ENCODE results near the gene GREB1L.

Gene GREB1L

DNA sequence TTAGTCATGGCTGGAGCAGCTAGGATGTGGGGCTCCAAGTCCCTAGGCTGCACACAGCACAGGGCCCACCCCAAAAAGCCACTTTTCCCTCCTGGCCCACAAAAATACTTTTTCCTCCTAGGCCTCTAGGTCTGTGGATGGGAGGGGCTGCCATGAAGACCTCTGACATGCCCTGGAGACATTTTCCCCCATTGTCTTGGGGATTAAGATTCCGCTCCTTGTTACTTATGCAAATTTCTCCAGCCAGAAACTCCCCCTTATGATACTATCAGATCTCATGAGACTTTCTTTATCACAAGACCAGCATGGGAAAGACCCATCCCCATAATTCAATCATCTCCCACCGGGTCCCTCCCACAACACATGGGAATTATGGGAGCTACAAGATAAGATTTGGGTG is 232.6 kb downstream of the GREB1L start:
- TF ChIP-seq, protein P1, sequence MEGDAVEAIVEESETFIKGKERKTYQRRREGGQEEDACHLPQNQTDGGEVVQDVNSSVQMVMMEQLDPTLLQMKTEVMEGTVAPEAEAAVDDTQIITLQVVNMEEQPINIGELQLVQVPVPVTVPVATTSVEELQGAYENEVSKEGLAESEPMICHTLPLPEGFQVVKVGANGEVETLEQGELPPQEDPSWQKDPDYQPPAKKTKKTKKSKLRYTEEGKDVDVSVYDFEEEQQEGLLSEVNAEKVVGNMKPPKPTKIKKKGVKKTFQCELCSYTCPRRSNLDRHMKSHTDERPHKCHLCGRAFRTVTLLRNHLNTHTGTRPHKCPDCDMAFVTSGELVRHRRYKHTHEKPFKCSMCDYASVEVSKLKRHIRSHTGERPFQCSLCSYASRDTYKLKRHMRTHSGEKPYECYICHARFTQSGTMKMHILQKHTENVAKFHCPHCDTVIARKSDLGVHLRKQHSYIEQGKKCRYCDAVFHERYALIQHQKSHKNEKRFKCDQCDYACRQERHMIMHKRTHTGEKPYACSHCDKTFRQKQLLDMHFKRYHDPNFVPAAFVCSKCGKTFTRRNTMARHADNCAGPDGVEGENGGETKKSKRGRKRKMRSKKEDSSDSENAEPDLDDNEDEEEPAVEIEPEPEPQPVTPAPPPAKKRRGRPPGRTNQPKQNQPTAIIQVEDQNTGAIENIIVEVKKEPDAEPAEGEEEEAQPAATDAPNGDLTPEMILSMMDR (IDR thresholded peaks at IDR 0.05; ENCODE audit: low read length): no peak
- no peak for TF ChIP-seq EZH2phosphoT487 (IDR thresholded peaks at IDR 0.05; ENCODE audit: low read length)
- no peak for TF ChIP-seq EZH2 (optimal IDR thresholded peaks at IDR 0.05; ENCODE audit: low read depth, low read length)
- Histone ChIP-seq H3K79me2 (ENCODE audit: low read length) (no peaks in the 10 kb centered on the region), H4K20me1 (ENCODE audit: insufficient read depth, low read length) (no peaks in the 10 kb centered on the region), H3K9me3 (replicated peaks; ENCODE audit: insufficient read depth, low read length) (no peaks in the 10 kb centered on the region), H3K9ac (ENCODE audit: low read length) (no peak overlapping the region), H2AFZ (ENCODE audit: low read length) (no peak overlapping the region), H3K36me3 (replicated peaks; ENCODE audit: insufficient read depth, low read length) (no peaks in the 10 kb centered on the region), H3K9me2 (replicated peaks; ENCODE audit: insufficient read depth, low read length) (no peaks in the 10 kb centered on the region), H3K4me2 (ENCODE audit: low read depth, low read length) (no peak overlapping the region), H3K27me3 (replicated peaks; ENCODE audit: insufficient read depth, low read length) (no peaks in the 10 kb centered on the region), H3K27ac (ENCODE audit: low read length) (no peak overlapping the region), H3K4me3 (ENCODE audit: low read length) (no peak overlapping the region), H3F3A (ENCODE audit: insufficient read depth, low read length) (no peaks in the 10 kb centered on the region), H3K4me1 (ENCODE audit: low read length) (no peaks in the 10 kb centered on the region)
- DNase-seq: no peak

DNA sequence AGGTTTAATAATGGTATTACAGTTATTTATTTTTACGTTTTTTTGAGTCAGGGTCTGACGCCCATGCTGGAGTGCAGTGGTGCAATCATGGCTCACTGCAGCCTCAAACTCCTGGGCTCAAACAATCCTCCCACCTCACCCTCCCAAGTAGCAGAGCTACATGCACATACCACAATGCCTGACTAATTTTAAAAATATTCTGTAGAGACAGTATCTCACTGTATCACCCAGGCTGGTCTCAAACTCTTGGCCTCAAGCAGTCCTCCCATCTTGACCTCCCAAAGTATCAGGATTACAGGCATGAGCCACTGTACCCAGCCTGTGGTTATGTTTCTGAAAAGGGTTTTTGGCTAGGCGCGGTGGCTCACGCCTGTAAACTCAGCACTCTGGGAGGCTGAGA is 237.7 kb downstream of the GREB1L start:
- Histone ChIP-seq H3K4me1 (ENCODE audit: low read length) (no peaks in the 10 kb centered on the region), H2AFZ (ENCODE audit: low read length) (no peak overlapping the region), H3K27me3 (replicated peaks; ENCODE audit: insufficient read depth, low read length) (no peaks in the 10 kb centered on the region), H3K27ac (ENCODE audit: low read length) (no peak overlapping the region), H3K4me3 (ENCODE audit: low read length) (no peak overlapping the region), H3K36me3 (replicated peaks; ENCODE audit: insufficient read depth, low read length) (no peaks in the 10 kb centered on the region), H3K79me2 (ENCODE audit: low read length) (no peaks in the 10 kb centered on the region), H3F3A (ENCODE audit: insufficient read depth, low read length) (no peaks in the 10 kb centered on the region), H3K9ac (ENCODE audit: low read length) (no peak overlapping the region), H4K20me1 (ENCODE audit: insufficient read depth, low read length) (no peaks in the 10 kb centered on the region), H3K4me2 (ENCODE audit: low read depth, low read length) (no peak overlapping the region), H3K9me3 (replicated peaks; ENCODE audit: insufficient read depth, low read length) (no peaks in the 10 kb centered on the region), H3K9me2 (replicated peaks; ENCODE audit: insufficient read depth, low read length) (no peaks in the 10 kb centered on the region)
- no peak for DNase-seq
- no peak for TF ChIP-seq EZH2 (optimal IDR thresholded peaks at IDR 0.05; ENCODE audit: low read depth, low read length)
- TF ChIP-seq, protein P1 (IDR thresholded peaks at IDR 0.05; ENCODE audit: low read length): no peak
- no peak for TF ChIP-seq EZH2phosphoT487 (IDR thresholded peaks at IDR 0.05; ENCODE audit: low read length)

DNA sequence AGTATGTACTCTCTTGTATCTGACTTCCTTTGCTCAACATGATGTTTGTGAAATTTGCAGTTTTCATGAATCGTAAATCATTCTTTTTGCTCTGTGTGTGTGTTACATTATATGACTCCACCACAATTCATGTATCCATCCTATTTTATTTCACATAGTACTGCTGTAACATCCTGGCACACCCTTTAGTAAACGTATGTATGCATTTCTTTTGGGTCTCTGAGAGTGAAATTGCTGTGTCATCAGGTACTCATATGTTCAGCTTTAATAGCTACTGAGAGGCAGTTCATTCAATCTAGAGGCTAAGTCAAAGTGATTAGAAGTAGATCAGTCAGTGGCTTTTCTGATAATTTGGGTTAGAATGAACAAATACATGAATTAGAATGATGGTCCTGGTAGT is 239.7 kb downstream of the GREB1L start:
- no peak for TF ChIP-seq EZH2phosphoT487 (IDR thresholded peaks at IDR 0.05; ENCODE audit: low read length)
- TF ChIP-seq, protein P1 (IDR thresholded peaks at IDR 0.05; ENCODE audit: low read length): no peak
- no peak for TF ChIP-seq EZH2 (optimal IDR thresholded peaks at IDR 0.05; ENCODE audit: low read depth, low read length)
- H3K27ac ChIP-seq (ENCODE audit: low read length): no peak overlapping the region

More for the DNA sequence above, 239.7 kb downstream of the GREB1L start:
- H3K79me2 ChIP-seq (ENCODE audit: low read length): no peaks in the 10 kb centered on the region
- H3K27me3 ChIP-seq (replicated peaks; ENCODE audit: insufficient read depth, low read length): no peaks in the 10 kb centered on the region
- no peaks in the 10 kb centered on the region for H4K20me1 ChIP-seq (ENCODE audit: insufficient read depth, low read length)
- H3K9ac ChIP-seq (ENCODE audit: low read length): no peak overlapping the region
- no peak overlapping the region for H3K4me2 ChIP-seq (ENCODE audit: low read depth, low read length)
- H3K9me3 ChIP-seq (replicated peaks; ENCODE audit: insufficient read depth, low read length): no peaks in the 10 kb centered on the region
- no peaks in the 10 kb centered on the region for H3K4me1 ChIP-seq (ENCODE audit: low read length)
- H3K4me3 ChIP-seq (ENCODE audit: low read length): no peak overlapping the region
- DNase-seq: no peak
- H3F3A ChIP-seq (ENCODE audit: insufficient read depth, low read length): no peaks in the 10 kb centered on the region
- H3K9me2 ChIP-seq (replicated peaks; ENCODE audit: insufficient read depth, low read length): no peaks in the 10 kb centered on the region
- H2AFZ ChIP-seq (ENCODE audit: low read length): no peak overlapping the region
- H3K36me3 ChIP-seq (replicated peaks; ENCODE audit: insufficient read depth, low read length): no peaks in the 10 kb centered on the region
